ENCODE data around the gene RBM6. TPM values are rescaled to one million over a fixed set of nuclear protein-coding genes. Genes with fewer than 3 reads are reported as not detected.
A peak's percentile ranks its signal among the peaks of the same experiment; 100 is the strongest.

RBM6 gene
- total and polyA plus RNA-seq, 9 of the 15 experiments (the other 6 are each of a cell fraction or from before 2014, with no cell fraction given) = 19.9 to 82.2 (median 57.8) TPM

DNA sequence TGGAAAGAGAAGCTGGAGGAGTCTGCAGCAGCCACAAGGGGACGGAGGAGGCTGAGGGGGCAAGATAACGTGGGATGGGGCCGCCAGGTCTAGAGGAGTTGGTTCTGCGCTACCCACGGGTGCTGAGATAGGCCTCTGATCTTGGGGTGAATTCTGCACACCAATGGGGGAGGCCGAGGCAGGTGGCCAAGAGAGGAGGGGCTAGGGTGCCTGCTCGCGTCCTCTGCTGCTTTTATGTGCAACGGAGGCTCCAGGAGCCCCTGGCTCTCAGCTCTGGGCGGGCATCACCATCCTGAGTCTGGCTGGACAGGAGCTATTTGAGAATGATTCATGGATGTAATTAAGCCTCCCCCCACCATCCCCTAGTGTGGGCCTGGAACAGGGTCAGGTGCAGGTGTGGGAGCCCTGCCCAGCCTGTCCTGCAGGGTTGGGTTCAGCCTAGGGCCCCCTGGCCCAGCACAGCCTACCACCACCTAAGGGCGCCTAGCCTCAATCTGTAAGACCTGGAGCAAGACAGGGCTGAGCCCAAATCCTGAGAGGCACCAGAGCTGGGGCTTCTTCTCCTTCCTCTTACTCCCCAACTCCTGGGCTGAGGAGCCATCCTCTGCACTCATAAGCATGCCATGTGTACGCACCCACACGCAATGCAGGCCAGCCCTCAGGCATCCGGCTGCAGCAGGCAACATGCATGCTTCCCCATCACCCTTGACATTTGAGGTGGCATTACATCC is 182.9 kb downstream of the RBM6 start:
- peaks cover 27% of the 10 kb centered on the region for H3K36me3 ChIP-seq (ENCODE audit: control insufficient read depth, insufficient read depth, low read length)
- no peak overlapping the region for H3K4me3 ChIP-seq
- intact Hi-C loops (cut with micrococcal nuclease) = loop anchor here (5.0 kb wide), 1 partner anchor 149 kb away; no protein-coding TSS in a partner anchor
- DNase-seq (ENCODE audit: extremely low read depth in 1 of 4, low spot score in 3 of 4) (no peak), FAIRE-seq (no peak), ATAC-seq (no peak)
- H2AFZ ChIP-seq (ENCODE audit: low read depth, low read length) = no peak overlapping the region
- peak; percentile 38; the same call in 1 of the 2 replicates for TF ChIP-seq POLR2G (IDR thresholded peaks at IDR 0.05; ENCODE audit: low read depth, low read length)
- TF ChIP-seq, protein P1, sequence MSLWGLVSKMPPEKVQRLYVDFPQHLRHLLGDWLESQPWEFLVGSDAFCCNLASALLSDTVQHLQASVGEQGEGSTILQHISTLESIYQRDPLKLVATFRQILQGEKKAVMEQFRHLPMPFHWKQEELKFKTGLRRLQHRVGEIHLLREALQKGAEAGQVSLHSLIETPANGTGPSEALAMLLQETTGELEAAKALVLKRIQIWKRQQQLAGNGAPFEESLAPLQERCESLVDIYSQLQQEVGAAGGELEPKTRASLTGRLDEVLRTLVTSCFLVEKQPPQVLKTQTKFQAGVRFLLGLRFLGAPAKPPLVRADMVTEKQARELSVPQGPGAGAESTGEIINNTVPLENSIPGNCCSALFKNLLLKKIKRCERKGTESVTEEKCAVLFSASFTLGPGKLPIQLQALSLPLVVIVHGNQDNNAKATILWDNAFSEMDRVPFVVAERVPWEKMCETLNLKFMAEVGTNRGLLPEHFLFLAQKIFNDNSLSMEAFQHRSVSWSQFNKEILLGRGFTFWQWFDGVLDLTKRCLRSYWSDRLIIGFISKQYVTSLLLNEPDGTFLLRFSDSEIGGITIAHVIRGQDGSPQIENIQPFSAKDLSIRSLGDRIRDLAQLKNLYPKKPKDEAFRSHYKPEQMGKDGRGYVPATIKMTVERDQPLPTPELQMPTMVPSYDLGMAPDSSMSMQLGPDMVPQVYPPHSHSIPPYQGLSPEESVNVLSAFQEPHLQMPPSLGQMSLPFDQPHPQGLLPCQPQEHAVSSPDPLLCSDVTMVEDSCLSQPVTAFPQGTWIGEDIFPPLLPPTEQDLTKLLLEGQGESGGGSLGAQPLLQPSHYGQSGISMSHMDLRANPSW (CRISPR knock-in tag; IDR thresholded peaks at IDR 0.05) = no peak
- no peak overlapping the region for H3K4me2 ChIP-seq (ENCODE audit: insufficient read depth, low read length)
- no peaks in the 10 kb centered on the region for H3K27me3 ChIP-seq (ENCODE audit: control insufficient read depth in 2 of 2, insufficient read depth in 2 of 2, low read length in 2 of 2)
- no peak overlapping the region for H3K27ac ChIP-seq (ENCODE audit: extremely low read depth, low read depth, low read length)
- POLR2A ChIA-PET = interaction anchor here (0.8 to 3.3 kb wide), 5 partner anchors 9 to 15 kb away, joined by 3 to 12 read pairs (median 10); no protein-coding TSS in a partner anchor
- H3K9me3 ChIP-seq (replicated peaks; ENCODE audit: control insufficient read depth, insufficient read depth, low read depth, low read length) = no peaks in the 10 kb centered on the region
- peaks cover 12% of the 10 kb centered on the region for H4K20me1 ChIP-seq (replicated peaks; ENCODE audit: control insufficient read depth, insufficient read depth, low read length)
- no peaks in the 10 kb centered on the region for H3K9me1 ChIP-seq (ENCODE audit: control insufficient read depth, insufficient read depth, low read length)
- WGBS (ENCODE audit: insufficient coverage, low coverage, missing lambda C conversion rate) = 24% methylated on average over 13 of the region's 14 CpGs
- H3K79me2 ChIP-seq (ENCODE audit: control insufficient read depth, insufficient read depth, low read length) = no peaks in the 10 kb centered on the region
- peaks cover 0 to 17% of the 10 kb centered on the region in 2 experiments; a peak in 2 of 5 replicates for H3K4me1 ChIP-seq (replicated peaks in 1 of 2; ENCODE audit: control insufficient read depth in 2 of 2, insufficient read depth in 2 of 2, low read length in 2 of 2)
- in situ Hi-C loops (cut with MboI) = loop anchor here (5.0 kb wide), 1 partner anchor 59 kb away; no protein-coding TSS in a partner anchor
- no peak overlapping the region for H3K9ac ChIP-seq (ENCODE audit: insufficient read depth in 1 of 2, low read depth in 2 of 2, low read length in 2 of 2)
- CTCF ChIA-PET (ENCODE audit: low intra/inter-chr PET ratio) = interaction anchor here (4.4 kb wide), 1 partner anchor 67 kb away, joined by 34 read pairs; no protein-coding TSS in a partner anchor
- no TSS peak for BruUV-seq (replicated peaks)
